ENCODE data around the gene TOM1L2. TPM values are rescaled to one million over a fixed set of nuclear protein-coding genes. Genes with fewer than 3 reads are reported as not detected.

TOM1L2 gene
- total RNA-seq, 3 donors from 2014 or later: 32.3 to 39.1 (median 36.4) TPM

DNA sequence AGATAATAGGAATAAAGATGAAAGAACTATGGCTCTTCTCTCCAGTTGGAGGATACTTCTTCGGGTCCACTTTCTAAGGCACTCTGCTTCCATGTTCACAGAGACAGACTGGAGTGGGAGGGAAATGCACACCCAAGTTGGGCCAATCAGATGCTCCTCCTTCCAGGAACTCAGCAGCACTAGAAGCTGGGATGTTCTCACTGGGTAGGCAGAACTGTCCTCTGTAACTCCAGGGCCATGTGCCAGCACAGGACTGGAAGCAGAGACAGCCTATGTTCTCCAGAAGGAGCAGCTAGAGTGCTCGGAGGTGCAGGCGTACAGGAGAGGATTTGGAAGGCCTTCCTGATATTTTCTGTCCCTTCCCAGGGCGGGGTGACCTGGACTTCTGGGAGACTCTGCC, 85.5 kb downstream of the TOM1L2 start:
- TF ChIP-seq, protein P1, sequence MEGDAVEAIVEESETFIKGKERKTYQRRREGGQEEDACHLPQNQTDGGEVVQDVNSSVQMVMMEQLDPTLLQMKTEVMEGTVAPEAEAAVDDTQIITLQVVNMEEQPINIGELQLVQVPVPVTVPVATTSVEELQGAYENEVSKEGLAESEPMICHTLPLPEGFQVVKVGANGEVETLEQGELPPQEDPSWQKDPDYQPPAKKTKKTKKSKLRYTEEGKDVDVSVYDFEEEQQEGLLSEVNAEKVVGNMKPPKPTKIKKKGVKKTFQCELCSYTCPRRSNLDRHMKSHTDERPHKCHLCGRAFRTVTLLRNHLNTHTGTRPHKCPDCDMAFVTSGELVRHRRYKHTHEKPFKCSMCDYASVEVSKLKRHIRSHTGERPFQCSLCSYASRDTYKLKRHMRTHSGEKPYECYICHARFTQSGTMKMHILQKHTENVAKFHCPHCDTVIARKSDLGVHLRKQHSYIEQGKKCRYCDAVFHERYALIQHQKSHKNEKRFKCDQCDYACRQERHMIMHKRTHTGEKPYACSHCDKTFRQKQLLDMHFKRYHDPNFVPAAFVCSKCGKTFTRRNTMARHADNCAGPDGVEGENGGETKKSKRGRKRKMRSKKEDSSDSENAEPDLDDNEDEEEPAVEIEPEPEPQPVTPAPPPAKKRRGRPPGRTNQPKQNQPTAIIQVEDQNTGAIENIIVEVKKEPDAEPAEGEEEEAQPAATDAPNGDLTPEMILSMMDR (IDR thresholded peaks at IDR 0.05): no peak
- TF ChIP-seq POLR2AphosphoS5 (IDR thresholded peaks at IDR 0.05): no peak
- TF ChIP-seq POLR2A (IDR thresholded peaks at IDR 0.05): no peak
- Histone ChIP-seq H3K4me3 (no peak overlapping the region), H3K36me3 (no peaks in the 10 kb centered on the region), H3K9me3 (no peaks in the 10 kb centered on the region), H3K27ac (peak overlapping the region in 1 of 2 donors; percentile 32), H3K4me1 (no peaks in the 10 kb centered on the region), H3K27me3 (no peaks in the 10 kb centered on the region)
- intact Hi-C loops (cut with DNase I; ENCODE audit: low total_unique reads): no loop called here
- DNase-seq (ENCODE audit: low spot score in 2 of 2): no peak

DNA sequence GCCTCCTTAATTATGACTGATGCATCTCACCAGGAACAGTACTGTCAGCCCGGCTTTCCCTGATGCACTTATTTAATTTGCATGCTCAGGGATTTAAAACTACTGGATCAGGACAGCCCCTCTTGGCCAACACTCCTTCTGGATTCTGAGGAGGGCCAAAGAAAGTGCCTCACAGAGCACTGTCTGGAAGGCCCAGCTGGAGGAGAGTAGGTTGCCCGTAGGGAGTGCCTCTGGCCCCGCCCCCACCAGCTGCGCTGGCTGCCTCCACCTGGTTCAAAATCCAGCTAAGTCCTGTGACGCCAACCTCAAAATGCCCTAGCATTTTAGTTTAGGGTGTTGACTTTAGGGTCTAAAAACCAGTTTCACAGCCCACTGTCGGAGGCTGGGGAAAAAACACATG, 86.0 kb downstream of the TOM1L2 start:
- Histone ChIP-seq H3K27ac (peak overlapping the region in 1 of 2 donors; percentile 32), H3K36me3 (no peaks in the 10 kb centered on the region), H3K9me3 (no peaks in the 10 kb centered on the region), H3K4me3 (no peak overlapping the region), H3K27me3 (no peaks in the 10 kb centered on the region), H3K4me1 (no peaks in the 10 kb centered on the region)
- TF ChIP-seq POLR2A (IDR thresholded peaks at IDR 0.05) (no peak), POLR2AphosphoS5 (IDR thresholded peaks at IDR 0.05) (no peak)
- TF ChIP-seq, protein P1 (IDR thresholded peaks at IDR 0.05): no peak
- intact Hi-C loops (cut with DNase I; ENCODE audit: low total_unique reads): no loop called here
- no peak for DNase-seq (ENCODE audit: low spot score in 2 of 2)

DNA sequence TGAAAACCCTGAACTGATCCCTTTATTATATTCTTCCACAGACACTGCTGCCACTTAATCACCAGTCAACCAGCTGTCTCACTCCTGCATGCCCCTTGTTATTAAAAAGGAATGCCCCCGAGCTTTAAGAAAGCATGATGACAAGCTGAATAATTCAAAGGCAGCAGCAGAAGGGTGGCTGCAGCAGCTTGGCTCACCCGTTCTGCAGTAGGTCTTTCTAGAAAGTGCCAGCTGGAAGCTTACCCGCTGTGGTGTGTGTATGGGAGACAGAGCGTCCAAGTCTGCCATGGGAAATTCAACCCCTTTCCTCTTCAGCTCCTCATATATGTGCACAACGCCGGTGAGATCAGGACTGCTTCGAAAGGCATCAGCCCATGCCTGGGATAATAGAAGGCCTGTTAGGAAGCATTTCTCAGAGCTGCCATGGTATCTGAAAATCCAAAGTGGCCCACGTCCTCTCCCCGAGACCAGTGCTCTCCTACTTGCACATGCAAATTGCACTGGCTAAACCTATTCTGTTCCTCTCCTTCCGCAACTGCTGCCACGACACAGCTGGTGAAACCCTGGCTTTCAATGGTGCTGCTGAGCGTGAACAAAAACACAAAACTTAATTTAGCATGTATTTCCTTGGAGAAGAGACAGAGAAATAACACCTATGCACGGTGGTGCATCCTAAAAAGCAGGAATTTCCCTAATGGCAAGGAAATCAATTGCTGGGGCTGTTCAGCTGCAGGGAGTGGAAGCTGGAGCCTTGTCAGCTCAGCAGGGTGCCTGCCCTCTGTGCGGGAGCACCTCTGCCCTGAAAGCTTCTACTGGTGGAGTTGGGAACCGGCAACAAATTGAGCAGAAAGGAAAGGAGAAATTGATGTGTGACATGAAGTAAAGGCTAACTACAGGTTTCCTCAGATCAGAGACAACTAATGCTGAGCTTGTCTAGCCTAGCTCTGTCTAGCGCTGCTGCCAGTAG, 87.5 kb downstream of the TOM1L2 start:
- intact Hi-C loops (cut with DNase I; ENCODE audit: low total_unique reads): no loop called here
- H3K27ac ChIP-seq: no peak overlapping the region
- no peak for DNase-seq (ENCODE audit: low spot score in 2 of 2)
- H3K36me3 ChIP-seq: no peaks in the 10 kb centered on the region
- H3K27me3 ChIP-seq: no peaks in the 10 kb centered on the region
- H3K4me3 ChIP-seq: no peak overlapping the region
- TF ChIP-seq POLR2A (IDR thresholded peaks at IDR 0.05): no peak
- TF ChIP-seq POLR2AphosphoS5 (IDR thresholded peaks at IDR 0.05): no peak
- TF ChIP-seq, protein P1 (IDR thresholded peaks at IDR 0.05): no peak
- H3K9me3 ChIP-seq: no peaks in the 10 kb centered on the region
- no peaks in the 10 kb centered on the region for H3K4me1 ChIP-seq

DNA sequence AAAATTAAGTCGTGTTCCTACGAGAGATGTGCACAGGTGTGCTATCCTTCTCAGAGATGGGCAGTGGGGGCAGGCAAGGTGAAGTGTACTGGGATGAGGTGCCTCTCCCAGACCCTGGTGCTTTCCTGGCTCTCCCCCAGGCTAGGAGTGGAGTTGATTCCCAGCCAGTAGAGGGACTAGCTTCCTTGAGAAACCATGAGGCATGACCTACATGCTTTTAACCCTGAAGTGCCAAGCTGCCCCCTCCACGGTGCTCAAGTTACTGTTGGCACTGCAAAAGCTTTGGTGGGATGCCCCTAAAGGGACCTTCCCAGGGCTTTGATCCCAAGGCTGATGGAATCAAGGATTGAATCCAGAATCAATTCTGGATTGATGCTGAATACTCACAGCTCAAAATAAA, 88.4 kb downstream of the TOM1L2 start:
- H3K27me3 ChIP-seq: no peaks in the 10 kb centered on the region
- intact Hi-C loops (cut with DNase I; ENCODE audit: low total_unique reads): no loop called here
- TF ChIP-seq POLR2AphosphoS5 (IDR thresholded peaks at IDR 0.05) (no peak), POLR2A (IDR thresholded peaks at IDR 0.05) (no peak)
- TF ChIP-seq, protein P1 (IDR thresholded peaks at IDR 0.05): no peak
- H3K4me3 ChIP-seq: no peak overlapping the region
- H3K27ac ChIP-seq: no peak overlapping the region
- no peaks in the 10 kb centered on the region for H3K36me3 ChIP-seq
- DNase-seq (ENCODE audit: low spot score in 2 of 2): no peak
- H3K4me1 ChIP-seq: no peaks in the 10 kb centered on the region
- no peaks in the 10 kb centered on the region for H3K9me3 ChIP-seq

DNA sequence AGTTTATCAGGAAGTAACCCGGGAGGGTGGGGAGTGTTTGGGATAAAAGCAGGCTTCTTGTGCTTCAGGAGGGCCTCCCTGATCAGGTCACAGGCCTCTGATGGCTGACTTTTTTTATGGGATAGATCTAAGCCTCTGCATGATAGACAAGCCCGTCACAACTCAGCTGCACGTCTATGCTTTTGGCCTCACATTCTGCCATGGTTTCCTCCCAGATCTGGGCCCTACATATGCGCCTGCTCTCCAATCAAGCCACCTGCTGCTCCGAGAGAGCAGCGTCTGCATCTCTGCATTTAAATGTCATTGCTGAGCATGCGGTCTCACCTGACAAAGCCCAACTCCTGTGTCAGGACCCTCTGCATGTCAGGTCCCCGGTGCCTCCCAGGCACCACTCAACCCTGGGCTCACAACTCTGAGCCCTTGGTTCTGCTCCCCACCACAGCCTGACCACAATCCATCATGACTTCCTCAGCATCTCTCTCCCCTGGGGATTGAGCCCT, 90.1 kb downstream of the TOM1L2 start:
- Histone ChIP-seq H3K9me3 (no peaks in the 10 kb centered on the region), H3K4me1 (peaks cover 0 to 13% of the 10 kb centered on the region in 2 donors), H3K36me3 (no peaks in the 10 kb centered on the region), H3K27me3 (no peaks in the 10 kb centered on the region), H3K4me3 (no peak overlapping the region), H3K27ac (no peak overlapping the region)
- no peak for DNase-seq (ENCODE audit: low spot score in 2 of 2)
- intact Hi-C loops (cut with DNase I; ENCODE audit: low total_unique reads): no loop called here
- TF ChIP-seq POLR2AphosphoS5 (IDR thresholded peaks at IDR 0.05): no peak
- TF ChIP-seq, protein P1 (IDR thresholded peaks at IDR 0.05): no peak
- no peak for TF ChIP-seq POLR2A (IDR thresholded peaks at IDR 0.05)

All from breast epithelium (tissue), 4 donors.